RWPE1 (cell line): ENCODE measurements around the gene ABITRAM.
"Not testable (repeated sequence)": the region's sequence is repeated elsewhere in the genome, so short reads cannot be mapped to it uniquely, and the experiment has no call there.

Experiments
- CTCF ChIA-PET: fragments of 350-600 bp; sonication (Branson Sonifier 250); formaldehyde crosslinking; extraction: SDS; loops from one replicate; lab custom pipeline; 2021; lab: Yijun Ruan, JAX
- POLR2A ChIA-PET: fragments of 400-600 bp; formaldehyde crosslinking; extraction: SDS; loops from one replicate; lab custom pipeline; 2020; ENCODE audit warnings: antibody characterized with exemption; ENCODE audit not compliant: low non-redundant PET; lab: Yijun Ruan, JAX
- DNase-seq: peaks from one replicate; pipeline ENCODE4 v3.0.0; 2012; ENCODE audit warnings: low spot score
- H3K27ac ChIP-seq: fragments of 450-650 bp; 2 replicates; pipeline ENCODE4 v1.5.1; 2017
- CTCF ChIP-seq: fragments of 450-650 bp; conservative IDR thresholded peaks from 2 replicates; pipeline ENCODE4 v1.5.1; 2017; ENCODE audit warnings: low read depth, mild to moderate bottlenecking

ABITRAM gene

GRCh38 chr9:108934323-108934893, at the start of gene ABITRAM:
Gene ABITRAM (plus strand): TSS chr9:108934400. CDS start chr9:108934487, 87 bp downstream.
- H3K27ac ChIP-seq = peak within 1 kb of the TSS; percentile 88
- no peak for TF ChIP-seq CTCF
- CTCF ChIA-PET = no interaction called here
- peak; percentile 97 for DNase-seq
- POLR2A ChIA-PET = no interaction called here

- no peak for TF ChIP-seq CTCF
- CTCF ChIA-PET = no interaction called here
- no peak overlapping the region for H3K27ac ChIP-seq
- no peak for DNase-seq
- POLR2A ChIA-PET = no interaction called here
Measured at GRCh38 chr9:108884701-108885100, 49.5 kb upstream of the ABITRAM start.

GRCh38 chr9:108885643-108886348, 48.4 kb upstream of the ABITRAM start:
- POLR2A ChIA-PET = no interaction called here
- DNase-seq = peak; percentile 97
- H3K27ac ChIP-seq = no peak overlapping the region; the same call in 1 of the 2 replicates
- CTCF ChIA-PET = interaction anchor here (0.6 kb wide), 1 partner anchor 67 kb away, joined by 3 read pairs; no protein-coding TSS in a partner anchor
- no peak for TF ChIP-seq CTCF

- DNase-seq, POLR2A ChIA-PET: not testable (repeated sequence)
- CTCF ChIA-PET = interaction anchor here (0.6 kb wide), 1 partner anchor 66 kb away, joined by 3 read pairs; no protein-coding TSS in a partner anchor
- peak overlapping the region; percentile 39; the same call in 1 of the 2 replicates for H3K27ac ChIP-seq
Measured at GRCh38 chr9:108886594-108887271, 47.5 kb upstream of the ABITRAM start.

- DNase-seq = peak; percentile 29
- ChIA-PET POLR2A (no interaction called here), CTCF (interaction anchor here (0.5 to 1.0 kb wide), 3 partner anchors 28 to 1406 kb away, joined by 3 to 5 read pairs (median 4); no protein-coding TSS in a partner anchor)
- H3K27ac ChIP-seq = no peak overlapping the region
- no peak for TF ChIP-seq CTCF
Measured at GRCh38 chr9:108889649-108890067, 44.5 kb upstream of the ABITRAM start.

GRCh38 chr9:108894225-108894997, 39.8 kb upstream of the ABITRAM start:
- H3K27ac ChIP-seq = no peak overlapping the region
- no peak for DNase-seq
- TF ChIP-seq CTCF = no peak
- ChIA-PET POLR2A (no interaction called here), CTCF (interaction anchor here (0.6 to 0.7 kb wide), 3 partner anchors 12 to 601 kb away, joined by 3 to 4 read pairs (median 3); no protein-coding TSS in a partner anchor)
